LNCaP clone FGC (cell line): ENCODE data around the gene PODXL.

Experiments
- DNase-seq: peaks from one replicate; pipeline ENCODE4 v3.0.0-alpha.2; 2011; ENCODE audit warnings: low read depth
- H3K4me3 ChIP-seq: 2 replicates; pipeline ENCODE4 v1.5.1; 2011; ENCODE audit warnings: mild to moderate bottlenecking, low read depth, low read length, control low read depth
- CTCF ChIP-seq: IDR thresholded peaks from 2 replicates; pipeline ENCODE4 v1.5.1; 2012; ENCODE audit warnings: mild to moderate bottlenecking; ENCODE audit not compliant: control insufficient read depth, insufficient read depth; ENCODE audit errors: extremely low read depth

The PODXL gene

GRCh38 chr7:131532570-131533091, 23.8 kb downstream of the PODXL start:
- TF ChIP-seq CTCF = no peak
- no peak for DNase-seq
- H3K4me3 ChIP-seq = no peak overlapping the region

GRCh38 chr7:131530137-131530536, 26.3 kb downstream of the PODXL start:
- TF ChIP-seq CTCF = no peak
- no peak overlapping the region for H3K4me3 ChIP-seq
- no peak for DNase-seq

GRCh38 chr7:131529617-131530016, 26.8 kb downstream of the PODXL start:
- no peak overlapping the region for H3K4me3 ChIP-seq
- DNase-seq = no peak
- no peak for TF ChIP-seq CTCF

GRCh38 chr7:131529179-131529578, 27.2 kb downstream of the PODXL start:
- no peak for TF ChIP-seq CTCF
- DNase-seq = no peak

GRCh38 chr7:131527456-131527855, 29.0 kb downstream of the PODXL start:
- no peak for TF ChIP-seq CTCF
- no peak for DNase-seq

More at GRCh38 chr7:131529179-131529578, 27.2 kb downstream of the PODXL start:
- no peak overlapping the region for H3K4me3 ChIP-seq

GRCh38 chr7:131525820-131526219, 30.6 kb downstream of the PODXL start:
- H3K4me3 ChIP-seq = no peak overlapping the region
- TF ChIP-seq CTCF = no peak
- no peak for DNase-seq

More at GRCh38 chr7:131527456-131527855, 29.0 kb downstream of the PODXL start:
- H3K4me3 ChIP-seq = no peak overlapping the region

GRCh38 chr7:131524703-131525102, 31.7 kb downstream of the PODXL start:
- H3K4me3 ChIP-seq = no peak overlapping the region
- DNase-seq = no peak
- TF ChIP-seq CTCF = no peak
